ENCODE results near the gene ZNF778. TPM values are rescaled to one million over a fixed set of nuclear protein-coding genes. Genes with fewer than 3 reads are reported as not detected.

The ZNF778 gene
- total and polyA plus RNA-seq, 10 of the 15 experiments (the other 5 are each of a cell fraction or from before 2014, with no cell fraction given), result 0.20 to 9.7 (median 4.1) TPM

GRCh38 chr16:89210165-89210903 is 7.2 kb upstream of the ZNF778 start:
- ChIA-PET POLR2A (no interaction called here), CTCF (no interaction called here), RAD21 (ENCODE audit: unreplicated experiment) (no interaction called here), SMC1A (ENCODE audit: uncharacterized antibody, unreplicated experiment) (no interaction called here)
- no peaks in the 10 kb centered on the region for H3K9me3 ChIP-seq (replicated peaks; ENCODE audit: control insufficient read depth, insufficient read depth, low read length)
- H4K20me1 ChIP-seq (ENCODE audit: control insufficient read depth, insufficient read depth), result no peaks in the 10 kb centered on the region
- intact Hi-C loops (cut with micrococcal nuclease; ENCODE audit: unreplicated experiment) (loop anchor here (10.0 kb wide), 1 partner anchor 466 kb away; no protein-coding TSS in a partner anchor), in situ Hi-C loops (cut with MboI) (loop anchor here (5.0 kb wide), 1 partner anchor 463 kb away; no protein-coding TSS in a partner anchor)
- no peak for TF ChIP-seq TCF7 (IDR thresholded peaks at IDR 0.05; ENCODE audit: borderline replicate concordance)
- TF ChIP-seq TCF12 (IDR thresholded peaks at IDR 0.05; ENCODE audit: low read depth, low read length), result peak; percentile 65; the same call in 1 of the 2 replicates
- TF ChIP-seq ZNF274 (IDR thresholded peaks at IDR 0.05; ENCODE audit: insufficient read depth, insufficient read length), result no peak
- DNase-seq (ENCODE audit: low read depth, low spot score), result no peak
- 0 out of 2 replicates have a peak, but pooled peaks cover 2% of the 10 kb centered on the region for H3K4me1 ChIP-seq (ENCODE audit: control insufficient read depth, insufficient read depth, low read length)
- no peak overlapping the region for H3K4me2 ChIP-seq (ENCODE audit: control insufficient read depth, insufficient read depth)
- FAIRE-seq, result no peak
- no peak overlapping the region for H2AFZ ChIP-seq (ENCODE audit: control insufficient read depth, low read depth, low read length)
- H3K9ac ChIP-seq (ENCODE audit: control insufficient read depth, insufficient read depth, low read length), result no peak overlapping the region
- 1% methylated on average over 11 of the region's 11 CpGs for WGBS (ENCODE audit: insufficient coverage, insufficient replicate concordance, low lambda C conversion rate, missing lambda C conversion rate)
- H3K36me3 ChIP-seq (ENCODE audit: control insufficient read depth in 2 of 2, insufficient read depth in 2 of 2, low read length in 1 of 2), result no peaks in the 10 kb centered on the region
- H3K4me3 ChIP-seq, result no peak overlapping the region
- BruUV-seq (replicated peaks), result no TSS peak
- H3K27ac ChIP-seq (ENCODE audit: control insufficient read depth, insufficient read depth), result no peak overlapping the region
- no peaks in the 10 kb centered on the region for H3K79me2 ChIP-seq (ENCODE audit: control insufficient read depth, insufficient read depth, low read length)
- H3K27me3 ChIP-seq (replicated peaks in 1 of 2; ENCODE audit: control insufficient read depth in 2 of 2, insufficient read depth in 2 of 2, low read length in 1 of 2), result peaks cover 0 to 2% of the 10 kb centered on the region in 2 experiments; a peak in 1 of 4 replicates
- peak; percentile 27 for ATAC-seq

GRCh38 chr16:89210904-89211515 is 6.5 kb upstream of the ZNF778 start:
- no TSS peak for BruUV-seq (replicated peaks)
- in situ Hi-C loops (cut with MboI), result loop anchor here (5.0 kb wide), 1 partner anchor 464 kb away; no protein-coding TSS in a partner anchor
- WGBS (ENCODE audit: insufficient coverage, insufficient replicate concordance, low lambda C conversion rate, missing lambda C conversion rate), result 55% methylated on average over 15 of the region's 15 CpGs
- ChIA-PET RAD21 (ENCODE audit: unreplicated experiment) (no interaction called here), SMC1A (ENCODE audit: uncharacterized antibody, unreplicated experiment) (no interaction called here), CTCF (no interaction called here), POLR2A (no interaction called here)
- Histone ChIP-seq H3K9me3 (replicated peaks; ENCODE audit: control insufficient read depth, insufficient read depth, low read length) (no peaks in the 10 kb centered on the region), H3K36me3 (ENCODE audit: control insufficient read depth in 2 of 2, insufficient read depth in 2 of 2, low read length in 1 of 2) (no peaks in the 10 kb centered on the region), H3K4me3 (no peak overlapping the region), H4K20me1 (ENCODE audit: control insufficient read depth, insufficient read depth) (no peaks in the 10 kb centered on the region), H3K79me2 (ENCODE audit: control insufficient read depth, insufficient read depth, low read length) (no peaks in the 10 kb centered on the region), H3K9ac (ENCODE audit: control insufficient read depth, insufficient read depth, low read length) (no peak overlapping the region), H3K27me3 (replicated peaks in 1 of 2; ENCODE audit: control insufficient read depth in 2 of 2, insufficient read depth in 2 of 2, low read length in 1 of 2) (peaks cover 0 to 2% of the 10 kb centered on the region in 2 experiments; a peak in 1 of 4 replicates), H3K4me2 (ENCODE audit: control insufficient read depth, insufficient read depth) (no peak overlapping the region), H3K4me1 (ENCODE audit: control insufficient read depth, insufficient read depth, low read length) (0 out of 2 replicates have a peak, but pooled peaks cover 3% of the 10 kb centered on the region), H3K27ac (ENCODE audit: control insufficient read depth, insufficient read depth) (no peak overlapping the region), H2AFZ (ENCODE audit: control insufficient read depth, low read depth, low read length) (no peak overlapping the region)
- TF ChIP-seq PRDM15 (CRISPR knock-in tag; IDR thresholded peaks at IDR 0.05) (no peak), BCL3 (IDR thresholded peaks at IDR 0.05; ENCODE audit: borderline replicate concordance, insufficient read depth, low read depth, low read length, poor library complexity, severe bottlenecking) (peak; percentile 43)
- no peak for ATAC-seq
- DNase-seq (ENCODE audit: low read depth, low spot score), result no peak
- intact Hi-C loops (cut with micrococcal nuclease; ENCODE audit: unreplicated experiment), result loop anchor here (10.0 kb wide), 1 partner anchor 466 kb away; no protein-coding TSS in a partner anchor
- no peak for FAIRE-seq

All from GM12878 (cell line).